ENCODE results near the gene DDX42.
"Not testable (repeated sequence)": the region's sequence is repeated elsewhere in the genome, so short reads cannot be mapped to it uniquely, and the experiment has no call there.

Gene DDX42

DNA sequence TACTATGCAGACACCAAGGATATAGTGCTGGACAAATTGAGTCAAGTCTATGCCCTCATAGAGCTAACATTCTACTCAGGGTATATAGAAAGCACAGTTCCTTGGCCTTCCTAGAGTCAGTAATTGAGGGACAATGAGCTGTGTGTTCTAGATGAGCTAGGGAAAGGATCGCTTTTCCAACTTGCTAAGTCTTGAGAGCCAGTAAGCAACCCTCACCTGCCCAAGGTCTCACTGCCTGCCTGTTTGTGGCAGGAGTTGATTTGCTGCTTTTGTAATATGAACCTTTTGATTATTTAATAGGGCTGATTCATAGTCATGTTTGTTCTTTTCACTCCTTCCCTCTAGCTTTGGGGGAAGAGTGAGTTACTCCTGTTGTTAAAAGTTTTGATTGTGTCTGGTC, 6.5 kb downstream of the DDX42 start:
- DNase-seq = no peak

- no peak for DNase-seq
These were observed 7.0 kb downstream of the DDX42 start for GRCh38 chr17:63780928-63781327.

GRCh38 chr17:63783522-63783921, 9.6 kb downstream of the DDX42 start:
- no peak for DNase-seq

- DNase-seq = no peak
These were observed 11.6 kb downstream of the DDX42 start for GRCh38 chr17:63785556-63785955.

GRCh38 chr17:63786117-63786516, 12.1 kb downstream of the DDX42 start:
- DNase-seq = no peak

- DNase-seq = no peak
These were observed 13.2 kb downstream of the DDX42 start for GRCh38 chr17:63786971-63787711.

- no peak for DNase-seq
These were observed 16.1 kb downstream of the DDX42 start for GRCh38 chr17:63790057-63790456.

DNA sequence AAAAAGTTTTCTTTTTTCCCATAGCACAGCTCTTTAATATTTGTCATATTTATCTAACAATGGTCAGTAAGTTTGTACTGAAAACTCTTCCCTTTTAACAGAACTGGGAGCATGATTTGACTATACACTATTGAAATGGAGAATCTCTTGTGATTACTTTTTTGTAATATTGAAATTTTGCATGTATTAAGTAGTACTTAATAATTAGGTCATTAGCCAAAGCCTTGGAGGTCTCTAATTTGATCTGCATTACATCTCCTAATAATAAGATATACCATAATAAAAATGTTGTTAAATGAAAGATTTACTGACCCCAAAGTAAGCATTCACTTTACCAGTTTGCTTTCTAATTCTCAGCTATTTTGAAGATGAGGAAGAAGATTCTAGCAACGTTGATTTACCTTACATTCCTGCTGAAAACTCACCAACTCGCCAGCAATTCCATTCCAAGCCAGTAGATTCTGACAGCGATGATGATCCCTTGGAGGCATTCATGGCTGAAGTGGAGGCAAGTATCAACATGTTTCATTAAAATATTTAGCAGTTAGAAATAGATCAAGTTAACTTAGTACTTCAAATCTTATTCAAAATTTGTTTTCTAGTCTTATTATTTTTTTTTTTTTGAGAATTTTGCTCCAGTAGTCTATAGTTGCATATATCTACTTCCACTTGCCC, 18.2 kb downstream of the DDX42 start:
- no peak for DNase-seq

DNA sequence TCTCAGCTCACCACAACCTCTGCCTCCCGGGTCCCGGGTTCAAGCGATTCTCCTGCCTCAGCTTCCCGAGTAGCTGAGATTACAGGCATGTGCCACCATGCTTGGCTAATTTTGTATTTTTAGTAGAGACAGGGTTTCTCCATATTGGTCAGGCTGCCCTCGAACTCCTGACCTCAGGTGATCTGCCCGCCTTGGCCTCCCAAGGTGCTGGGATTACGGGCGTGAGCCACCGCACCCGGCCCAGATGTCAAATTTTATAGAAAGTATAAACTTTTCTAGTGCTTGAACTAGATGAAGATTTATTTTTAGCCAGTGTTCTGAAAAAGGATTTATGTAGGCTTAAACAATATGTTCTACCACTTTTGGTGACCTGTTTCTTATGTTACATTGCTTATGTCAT, 22.4 kb downstream of the DDX42 start:
- not testable (repeated sequence) for DNase-seq

DNA sequence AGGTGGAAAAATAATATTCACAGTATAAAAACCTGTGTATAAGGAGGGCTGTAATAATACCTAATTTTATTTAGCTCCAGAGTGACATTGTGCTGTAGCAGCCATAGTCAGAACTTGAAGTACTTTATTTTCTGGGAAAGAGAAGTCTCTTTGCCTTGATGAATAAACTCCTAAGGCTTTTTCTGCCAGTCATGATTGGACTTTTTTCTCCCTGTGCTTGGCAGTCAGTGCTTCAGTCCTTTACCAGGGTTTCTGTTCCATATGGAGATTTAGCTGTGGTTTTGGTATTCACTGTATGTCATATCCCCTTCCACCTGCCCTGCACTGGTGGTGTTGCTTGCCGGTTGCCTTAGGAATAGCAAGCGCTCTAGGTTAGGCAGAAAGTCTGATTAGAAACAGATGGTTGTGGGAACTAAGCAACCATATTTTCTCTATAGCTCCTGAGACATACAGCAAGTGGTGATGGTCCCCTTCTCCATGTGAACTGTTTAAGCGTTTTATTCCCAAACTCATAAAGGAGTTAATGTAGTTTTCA, 24.7 kb downstream of the DDX42 start:
- DNase-seq = no peak

GRCh38 chr17:63800783-63801182, 26.8 kb downstream of the DDX42 start:
- no peak for DNase-seq

GRCh38 chr17:63804328-63804727, 30.4 kb downstream of the DDX42 start:
- DNase-seq = no peak

DNA sequence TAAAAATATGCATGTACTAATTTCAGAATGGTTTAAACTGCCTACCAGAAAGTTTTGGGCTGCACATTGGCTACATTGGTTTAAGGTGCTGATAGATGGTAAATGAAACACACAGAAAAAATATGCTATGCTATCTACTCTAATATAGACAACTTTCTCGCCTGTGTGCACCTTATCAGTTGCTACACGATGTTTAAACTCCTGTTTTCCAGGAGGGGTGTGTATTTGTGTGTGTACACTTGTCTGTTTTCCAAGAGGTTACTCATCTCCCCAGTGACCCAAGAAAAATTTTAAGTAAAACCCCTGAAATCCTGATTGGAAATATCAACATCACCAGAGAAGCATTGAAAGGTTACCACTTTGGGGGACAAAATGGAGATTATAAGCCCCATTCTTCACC, 31.6 kb downstream of the DDX42 start:
- no peak for DNase-seq

- DNase-seq = no peak
These were observed 36.0 kb downstream of the DDX42 start for GRCh38 chr17:63809970-63810369.

- no peak for DNase-seq
These were observed 42.2 kb downstream of the DDX42 start for GRCh38 chr17:63816123-63816522.

DNA sequence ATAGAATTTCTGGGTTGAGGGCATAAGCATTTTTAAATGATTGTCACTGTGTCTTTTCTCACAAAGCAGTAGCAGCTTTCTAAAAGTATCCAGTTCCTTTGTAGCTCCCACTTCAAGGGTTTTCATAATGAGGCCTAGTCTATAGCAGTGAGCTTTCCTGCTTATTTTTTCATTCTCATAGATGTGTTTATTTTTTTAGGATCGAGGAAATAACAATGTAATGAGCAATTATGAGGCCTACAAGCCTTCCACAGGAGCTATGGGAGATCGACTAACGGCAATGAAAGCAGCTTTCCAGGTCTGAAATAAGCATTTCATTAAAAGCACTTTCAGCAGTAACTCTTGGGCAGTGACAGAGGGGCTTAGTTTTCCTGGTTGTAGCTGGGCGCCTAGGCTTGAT, 42.7 kb downstream of the DDX42 start:
- DNase-seq = no peak

- DNase-seq = no peak
These were observed 43.9 kb downstream of the DDX42 start for GRCh38 chr17:63817736-63818385.

DNA sequence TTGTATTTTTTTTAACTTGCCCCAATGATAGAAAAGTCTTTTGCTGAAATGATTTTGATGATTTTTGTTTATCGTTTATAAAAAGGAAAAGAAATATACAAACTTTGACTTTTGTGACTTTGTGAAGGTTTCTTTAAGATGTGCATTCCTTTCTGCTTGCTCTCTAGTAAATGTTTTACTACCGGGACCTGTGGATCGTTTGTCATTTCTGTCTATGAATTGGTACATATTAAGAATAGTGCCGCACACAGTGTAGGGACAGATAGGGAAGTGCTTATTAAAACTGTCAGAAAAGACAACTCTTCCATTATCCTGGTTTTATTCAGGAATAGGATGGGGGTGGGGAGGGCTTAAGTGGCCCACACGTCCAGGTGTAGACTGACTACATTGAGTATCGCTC, 45.2 kb downstream of the DDX42 start:
- DNase-seq = no peak

DNA sequence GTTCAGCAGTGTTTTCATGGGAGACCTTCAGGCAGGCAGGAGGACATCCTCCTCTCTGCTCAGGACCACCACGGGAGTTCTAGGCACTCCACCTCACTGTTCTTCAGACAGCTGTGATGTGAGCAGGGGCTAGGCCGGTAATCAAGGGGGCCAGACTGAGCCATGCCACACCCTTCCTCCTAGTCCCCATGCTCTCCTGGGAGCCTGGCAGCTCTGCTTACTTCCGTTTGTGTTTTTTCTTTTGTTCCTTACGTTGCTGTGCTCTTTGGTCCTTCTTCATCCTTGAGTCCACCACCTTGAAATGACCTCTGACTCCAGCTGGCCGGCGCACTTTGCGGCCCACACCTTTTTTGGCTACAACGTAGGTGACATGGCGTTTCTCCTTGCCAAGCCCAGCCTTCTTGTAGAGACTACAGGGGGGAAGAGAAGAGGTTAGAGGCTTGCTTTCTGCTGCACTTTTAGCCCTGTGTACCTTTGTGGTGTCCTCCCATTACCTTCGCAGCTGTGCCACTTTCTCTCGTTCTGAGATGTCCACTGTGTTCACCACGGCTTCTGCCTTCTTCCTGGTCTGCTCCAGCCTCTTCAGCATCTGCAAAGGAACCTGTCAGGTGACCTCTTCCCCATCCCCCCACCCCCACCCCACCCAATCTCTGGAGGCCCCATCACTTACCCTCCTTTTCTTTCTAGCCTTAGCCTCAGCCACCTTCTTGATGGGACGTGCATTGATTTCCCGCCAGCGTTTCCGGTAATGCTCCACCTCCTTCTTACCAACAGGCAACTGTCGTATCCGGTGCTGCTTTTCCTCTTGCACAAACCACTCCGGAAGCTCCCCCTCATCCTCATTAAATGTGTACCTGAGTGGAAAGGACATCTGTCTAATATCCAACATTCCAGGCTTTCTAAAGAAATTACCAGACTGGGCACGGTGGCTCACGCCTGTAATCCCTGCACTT, 45.9 kb downstream of the DDX42 start:
- no peak for DNase-seq

DNA sequence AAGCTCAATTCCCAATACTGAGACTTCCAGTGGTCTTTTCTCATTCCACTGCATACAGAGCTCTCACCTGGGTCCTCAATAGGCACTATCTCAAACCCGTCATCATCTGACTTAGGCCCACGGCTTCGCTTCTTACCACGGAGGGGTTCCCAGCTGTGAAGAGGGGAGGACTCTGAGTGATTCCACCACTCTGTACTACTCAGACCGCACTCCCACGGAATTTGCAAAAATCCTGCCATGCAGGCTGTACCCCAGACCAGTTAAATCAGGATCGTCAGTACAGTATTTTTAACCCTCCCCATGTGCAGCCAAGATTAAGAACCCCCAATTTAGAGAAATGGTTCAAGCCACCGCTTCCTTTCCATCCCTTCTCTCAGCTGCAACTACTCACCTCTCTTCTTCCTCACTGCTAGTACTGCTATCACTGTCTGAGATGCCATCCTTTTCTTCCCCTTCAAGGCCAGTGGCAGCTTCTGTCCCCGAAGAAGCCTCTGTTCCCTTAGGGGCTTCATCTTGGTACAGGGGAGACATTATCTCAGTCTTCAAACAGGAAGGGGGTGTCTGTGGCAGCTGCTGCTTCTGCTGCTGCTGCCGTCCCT, 47.1 kb downstream of the DDX42 start:
- DNase-seq = no peak

DNA sequence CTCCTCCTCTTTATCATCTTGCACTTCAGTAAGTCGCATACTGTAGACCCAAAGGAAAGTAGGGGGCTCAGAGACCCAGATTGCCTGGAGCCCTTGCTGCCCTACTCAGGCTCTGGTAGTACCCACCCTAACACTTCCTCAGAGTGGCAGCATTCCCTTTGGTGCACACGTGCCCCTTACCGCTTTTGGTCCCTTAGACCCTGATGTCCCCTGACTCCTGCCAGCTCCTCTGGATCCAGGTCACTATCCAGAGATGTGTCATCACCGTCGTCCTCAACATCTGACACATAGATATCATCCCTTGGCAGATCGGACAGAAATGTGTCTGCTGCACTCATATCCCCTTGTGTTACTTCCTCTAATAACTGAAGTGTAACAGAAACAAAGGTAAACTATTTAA, 47.8 kb downstream of the DDX42 start:
- DNase-seq = no peak

DNA sequence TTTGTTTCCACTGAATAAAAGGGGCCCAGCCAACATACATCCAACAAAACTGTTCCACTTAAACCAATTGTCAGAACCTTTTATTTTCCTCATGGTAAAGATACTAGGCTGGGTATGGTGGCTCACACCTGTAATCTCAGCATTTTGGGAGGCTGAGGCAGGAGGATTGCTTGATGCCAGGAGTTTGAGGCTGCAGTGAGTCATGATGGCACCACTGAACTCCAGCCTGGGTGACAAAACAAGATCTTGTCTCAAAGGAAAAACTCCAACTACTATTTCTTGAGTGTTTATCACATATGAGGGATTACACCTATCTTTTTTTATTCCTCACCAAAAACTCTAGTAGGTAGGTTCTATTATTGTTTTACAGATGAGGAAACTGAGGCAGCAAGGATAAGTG, 48.6 kb downstream of the DDX42 start:
- no peak for DNase-seq

Data from GOT3 (cell line).